GM21515 (cell line): ENCODE data around the gene DOCK7.

ENCODE experiments used
- ATAC-seq: cut with Tn5 transposase; IDR thresholded peaks from one replicate; pipeline ENCODE4 v1.9.1; 2021; ENCODE audit not compliant: unreplicated experiment

Gene DOCK7

DNA sequence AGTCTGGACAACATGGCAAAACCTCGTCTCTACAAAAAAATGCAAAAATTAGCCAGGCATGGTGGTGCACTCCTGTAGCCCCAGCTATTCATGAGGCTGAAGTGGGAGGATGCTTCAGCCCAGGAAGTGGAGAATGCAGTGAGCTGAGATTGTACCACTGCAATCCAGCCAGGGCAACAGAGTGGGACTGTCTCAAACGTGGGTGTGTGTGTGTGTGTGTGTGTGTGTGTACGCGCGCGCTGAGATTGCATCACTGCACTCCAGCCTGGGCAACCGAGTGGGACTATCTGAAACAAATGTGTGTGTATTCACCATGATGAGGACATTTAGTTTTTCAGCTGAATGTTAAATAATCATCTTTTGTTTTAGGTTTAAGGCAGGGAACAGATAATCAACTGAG, 230.2 kb downstream of the DOCK7 start:
- no peak for ATAC-seq

DNA sequence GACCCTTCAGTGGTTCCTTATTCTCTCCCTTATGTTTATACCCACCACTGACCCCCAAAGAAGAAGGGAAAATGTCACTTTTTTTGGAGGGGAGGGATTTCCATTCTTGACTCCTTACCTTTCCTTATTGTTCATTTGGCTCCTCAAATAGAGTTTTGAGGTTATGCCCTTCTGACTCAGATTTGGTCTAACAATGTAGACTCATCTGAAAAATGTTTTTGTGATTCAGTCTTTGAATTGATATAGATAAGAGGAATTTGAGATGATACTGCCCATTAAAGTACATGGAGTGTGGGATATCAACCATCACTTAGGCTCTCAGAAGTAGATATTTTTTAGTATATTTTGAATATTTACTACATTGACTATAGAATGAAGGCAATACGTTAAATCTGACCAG, 235.2 kb downstream of the DOCK7 start:
- no peak for ATAC-seq

DNA sequence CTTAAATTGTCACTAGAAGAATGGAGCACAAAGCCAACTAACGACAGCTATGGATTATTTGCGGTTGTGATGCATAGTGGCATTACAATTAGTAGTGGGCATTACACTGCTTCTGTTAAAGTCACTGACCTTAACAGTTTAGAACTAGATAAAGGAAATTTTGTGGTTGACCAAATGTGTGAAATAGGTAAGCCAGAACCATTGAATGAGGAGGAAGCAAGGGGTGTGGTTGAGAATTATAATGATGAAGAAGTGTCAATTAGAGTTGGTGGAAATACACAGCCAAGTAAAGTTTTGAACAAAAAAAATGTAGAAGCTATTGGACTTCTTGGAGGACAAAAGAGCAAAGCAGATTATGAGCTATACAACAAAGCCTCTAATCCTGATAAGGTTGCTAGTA, 237.9 kb downstream of the DOCK7 start:
- no peak for ATAC-seq

DNA sequence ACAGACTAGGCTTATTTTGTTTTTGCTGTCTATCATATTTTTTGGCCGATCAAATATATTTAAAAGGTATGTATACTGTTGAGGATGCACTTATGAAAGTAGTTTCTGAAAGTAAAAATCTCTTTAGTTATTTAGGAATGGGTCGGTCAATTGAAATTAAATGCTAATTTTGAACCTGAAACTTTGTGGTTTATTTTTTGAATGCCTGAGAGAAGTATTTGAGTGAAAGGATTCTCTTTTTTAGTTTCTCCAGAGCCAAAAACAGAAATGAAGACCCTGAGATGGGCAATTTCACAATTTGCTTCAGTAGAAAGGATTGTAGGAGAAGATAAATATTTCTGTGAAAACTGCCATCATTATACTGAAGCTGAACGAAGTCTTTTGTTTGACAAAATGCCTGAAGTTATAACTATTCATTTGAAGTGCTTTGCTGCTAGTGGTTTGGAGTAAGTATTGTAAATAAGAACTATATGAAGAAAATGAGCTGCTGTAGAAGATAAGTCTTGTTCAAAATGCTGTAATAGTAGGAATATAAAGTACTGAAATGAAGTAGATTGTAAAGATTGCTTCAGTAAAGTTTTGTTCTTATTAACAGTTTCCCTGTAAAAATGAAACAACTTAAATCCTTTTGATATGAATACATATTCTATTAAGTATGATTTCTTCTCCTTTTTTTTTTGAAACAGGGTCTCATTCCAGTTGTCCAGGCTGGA, 239.8 kb downstream of the DOCK7 start:
- no peak for ATAC-seq

DNA sequence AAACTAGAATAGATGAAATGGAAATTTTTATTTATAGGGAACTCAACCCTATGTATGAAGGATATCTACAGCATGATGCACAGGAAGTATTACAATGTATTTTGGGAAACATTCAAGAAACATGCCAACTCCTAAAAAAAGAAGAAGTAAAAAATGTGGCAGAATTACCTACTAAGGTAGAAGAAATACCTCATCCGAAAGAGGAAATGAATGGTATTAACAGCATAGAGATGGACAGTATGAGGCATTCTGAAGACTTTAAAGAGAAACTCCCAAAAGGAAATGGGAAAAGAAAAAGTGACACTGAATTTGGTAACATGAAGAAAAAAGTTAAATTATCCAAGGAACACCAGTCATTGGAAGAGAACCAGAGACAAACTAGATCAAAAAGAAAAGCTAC, 243.5 kb downstream of the DOCK7 start:
- no peak for ATAC-seq

DNA sequence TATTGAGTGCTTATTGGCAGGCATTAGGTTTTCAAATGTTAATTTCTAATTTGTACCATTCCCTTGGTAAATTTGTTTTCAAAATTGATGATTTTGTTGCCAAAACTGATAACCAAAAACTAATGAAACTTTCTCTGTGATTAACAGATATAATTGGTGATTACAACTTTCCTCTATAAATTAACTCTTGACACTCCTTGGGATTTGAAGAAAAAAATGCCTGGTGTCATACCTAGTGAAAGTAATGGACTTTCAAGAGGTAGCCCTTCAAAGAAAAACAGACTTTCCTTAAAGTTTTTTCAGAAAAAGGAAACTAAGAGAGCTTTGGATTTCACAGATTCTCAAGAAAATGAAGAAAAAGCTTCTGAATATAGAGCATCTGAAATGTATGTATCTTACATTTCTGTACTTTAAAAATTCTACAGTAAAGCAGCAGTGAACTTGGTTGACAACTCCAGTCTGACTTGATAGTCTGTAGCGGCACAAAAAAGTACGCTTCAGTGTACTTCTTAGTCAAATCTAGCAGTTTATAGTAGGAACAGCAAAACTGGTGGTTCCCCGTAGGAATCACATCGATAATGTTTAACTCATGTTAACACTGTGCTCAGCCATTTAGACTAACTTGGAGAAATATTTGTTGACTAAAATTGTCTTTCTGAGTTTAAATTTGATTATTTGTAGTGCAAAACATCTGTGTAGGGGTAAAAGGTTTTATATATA, 248.4 kb downstream of the DOCK7 start:
- no peak for ATAC-seq

DNA sequence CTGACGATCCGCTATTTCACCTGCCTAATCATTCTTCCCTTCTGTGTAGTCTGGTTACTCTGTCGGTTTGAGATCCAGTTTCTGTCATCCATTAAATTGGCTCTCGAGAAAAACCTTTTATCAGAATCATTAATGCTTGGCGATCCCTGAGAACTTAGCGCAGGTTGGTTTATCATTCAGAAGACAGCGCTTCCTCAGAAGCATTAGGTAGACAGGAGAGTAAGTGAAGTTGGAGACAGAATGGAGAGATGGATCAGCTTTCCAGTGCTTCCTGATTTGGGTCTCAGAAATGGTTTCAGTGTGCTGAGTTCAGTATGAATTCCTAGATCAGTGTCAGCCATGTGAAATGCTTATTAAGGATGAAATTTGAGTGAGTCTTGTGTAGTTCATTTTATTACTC, 250.0 kb downstream of the DOCK7 start:
- ATAC-seq, result no peak

DNA sequence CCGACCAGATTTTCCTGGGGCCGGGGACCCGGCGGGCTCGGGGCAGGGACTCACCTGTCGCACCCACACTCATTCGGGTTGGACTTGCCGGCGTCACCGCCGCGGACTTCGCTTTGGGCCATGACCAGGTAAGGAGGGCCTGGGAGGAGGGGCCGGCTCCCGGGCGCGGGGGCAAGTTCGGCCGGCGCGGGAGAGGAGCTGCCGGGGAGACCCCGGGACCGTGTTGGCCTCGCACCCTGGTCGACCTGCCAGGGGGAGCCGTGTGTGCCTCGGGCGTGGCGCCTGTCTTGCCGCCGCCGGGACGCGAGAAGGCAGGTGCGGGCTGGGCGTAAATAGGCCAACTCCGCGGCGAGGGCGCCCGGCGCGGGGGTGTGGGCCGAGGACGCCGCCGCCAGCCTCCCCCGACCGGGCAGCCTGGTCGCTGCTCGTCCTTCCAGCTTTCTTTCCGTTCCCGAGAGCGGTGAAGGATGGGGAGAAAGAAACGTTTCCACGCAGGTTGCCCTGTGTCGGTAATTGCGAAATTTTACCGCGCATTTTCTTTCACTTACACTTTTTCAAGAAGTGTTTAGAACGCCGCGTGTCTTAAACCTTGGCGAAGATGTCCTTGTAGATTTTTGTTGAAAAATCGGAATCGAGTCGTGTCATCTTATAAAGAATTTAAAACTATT, 250.8 kb downstream of the DOCK7 start:
- peak; percentile 3 for ATAC-seq

DNA sequence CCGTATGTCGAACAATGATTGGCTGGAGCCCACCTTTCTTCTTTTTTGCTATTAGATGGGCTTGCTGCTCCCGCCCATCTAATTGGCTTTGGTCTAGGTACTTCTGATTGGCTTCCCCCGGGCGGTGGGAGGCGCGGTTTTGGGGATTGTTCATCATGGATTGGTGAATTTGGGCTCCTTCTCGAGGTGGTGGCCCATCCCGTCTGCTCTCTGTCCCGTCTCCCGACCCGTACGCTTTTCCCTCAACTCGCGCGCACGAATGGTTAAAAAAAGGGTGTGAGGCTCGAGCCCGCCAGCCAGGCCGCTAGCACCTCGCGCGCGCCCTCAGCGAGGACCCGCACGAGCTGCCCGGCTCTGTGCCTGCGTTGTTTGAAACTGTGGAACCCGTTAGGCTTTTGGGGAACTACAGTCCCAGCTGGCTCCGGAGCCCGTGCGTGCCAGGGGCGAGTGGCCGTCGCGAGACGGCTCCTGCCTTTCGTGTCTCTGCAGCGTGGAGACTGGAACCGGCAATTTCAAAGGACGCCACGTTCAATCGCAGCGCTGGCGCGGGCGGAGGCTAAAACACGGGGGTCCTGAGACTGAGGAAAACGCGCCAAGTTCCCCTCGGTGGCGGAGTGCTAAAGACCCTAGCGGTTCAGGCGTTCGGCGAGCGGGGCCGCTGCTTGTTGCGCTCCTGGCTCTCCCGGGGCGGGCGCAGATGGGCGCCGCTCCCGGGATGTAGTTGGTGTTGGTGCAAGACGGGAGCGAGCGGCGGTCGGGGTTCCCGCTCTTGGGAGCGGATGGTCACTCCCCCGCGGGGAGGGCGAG, 251.5 kb downstream of the DOCK7 start, which contains the start of gene USP1:
TSS of gene USP1 (plus strand) at position 584 of the 807 bp plus-strand sequence. CDS start 2,819 bp downstream, outside the sequence.
- peak; percentile 75 for ATAC-seq

DNA sequence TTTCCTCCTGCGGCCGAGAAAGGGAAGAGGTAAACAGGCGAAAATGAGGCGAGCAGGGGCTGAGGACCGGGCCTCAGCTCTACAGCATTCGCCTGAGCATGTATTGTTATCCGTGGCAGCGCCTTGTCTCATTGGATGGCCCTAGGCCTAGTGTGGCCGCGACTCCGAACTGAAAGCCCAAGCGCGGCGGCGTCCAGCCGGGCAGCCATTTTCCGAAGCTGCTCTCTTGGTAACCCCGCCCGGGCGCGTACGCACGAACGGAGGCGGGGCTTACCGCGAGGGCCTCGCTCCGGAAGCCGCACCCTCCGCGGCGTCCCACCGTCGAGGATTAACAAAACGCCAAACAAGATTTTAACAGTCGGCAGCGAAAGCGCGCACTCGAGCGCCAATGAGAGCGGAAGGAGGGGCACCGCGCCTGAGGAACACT, 252.1 kb downstream of the DOCK7 start:
- peak; percentile 63 for ATAC-seq

DNA sequence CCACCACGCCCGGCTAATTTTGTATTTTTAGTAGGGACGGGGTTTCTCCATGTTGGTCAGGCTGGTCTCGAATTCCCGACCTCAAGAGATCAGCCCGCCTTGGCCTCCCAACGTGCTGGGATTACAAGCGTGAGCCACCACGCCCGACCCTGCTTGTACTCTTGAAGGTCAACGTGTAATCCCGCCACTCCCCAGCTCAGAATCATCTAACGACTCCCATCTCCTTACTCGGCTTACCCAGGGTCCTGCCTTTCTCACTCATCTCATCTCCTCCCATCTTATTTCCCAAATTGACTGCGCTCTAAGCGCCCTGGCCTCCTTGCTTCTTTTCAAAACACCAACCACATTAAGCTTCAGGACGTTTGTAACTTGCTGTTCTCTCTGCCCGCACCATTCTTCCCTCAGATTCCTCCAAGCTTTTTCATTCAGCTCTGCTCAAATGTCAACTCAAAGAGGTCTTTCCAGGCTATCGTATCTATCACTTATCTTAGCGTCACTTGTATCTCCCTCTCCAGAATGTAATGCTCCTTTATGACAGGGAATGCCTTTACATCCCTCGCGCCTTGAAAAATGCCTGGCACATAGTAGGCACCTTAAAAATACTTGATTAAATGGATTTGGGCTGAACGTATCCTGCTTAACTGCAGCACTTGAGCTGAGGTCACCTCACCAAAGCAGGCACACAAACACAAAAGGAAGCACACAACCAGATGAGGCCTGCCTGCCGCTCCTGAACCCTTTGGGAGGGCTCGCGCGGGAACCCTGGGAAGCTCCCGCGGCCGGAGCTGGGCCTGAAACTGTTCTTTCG, 252.8 kb downstream of the DOCK7 start:
- ATAC-seq, result no peak

DNA sequence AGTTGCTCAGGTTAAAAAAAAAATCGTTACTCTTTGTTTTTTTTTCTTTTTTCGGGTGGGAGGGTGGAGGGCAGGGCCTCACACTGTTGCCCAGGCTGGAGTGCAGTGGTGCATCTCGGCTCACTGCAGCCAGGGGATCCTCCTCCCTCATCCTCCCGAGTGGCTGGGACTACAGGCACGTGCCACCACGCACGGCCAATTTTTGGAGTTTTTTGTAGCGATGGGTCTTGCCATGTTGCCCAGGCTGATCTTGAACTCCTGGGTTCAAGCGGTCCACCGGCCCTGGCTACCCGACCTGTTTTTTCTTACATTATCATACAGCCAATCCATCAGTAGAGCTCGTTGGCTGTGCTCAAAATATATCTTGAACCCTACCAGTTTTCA, 253.6 kb downstream of the DOCK7 start:
- no peak for ATAC-seq

DNA sequence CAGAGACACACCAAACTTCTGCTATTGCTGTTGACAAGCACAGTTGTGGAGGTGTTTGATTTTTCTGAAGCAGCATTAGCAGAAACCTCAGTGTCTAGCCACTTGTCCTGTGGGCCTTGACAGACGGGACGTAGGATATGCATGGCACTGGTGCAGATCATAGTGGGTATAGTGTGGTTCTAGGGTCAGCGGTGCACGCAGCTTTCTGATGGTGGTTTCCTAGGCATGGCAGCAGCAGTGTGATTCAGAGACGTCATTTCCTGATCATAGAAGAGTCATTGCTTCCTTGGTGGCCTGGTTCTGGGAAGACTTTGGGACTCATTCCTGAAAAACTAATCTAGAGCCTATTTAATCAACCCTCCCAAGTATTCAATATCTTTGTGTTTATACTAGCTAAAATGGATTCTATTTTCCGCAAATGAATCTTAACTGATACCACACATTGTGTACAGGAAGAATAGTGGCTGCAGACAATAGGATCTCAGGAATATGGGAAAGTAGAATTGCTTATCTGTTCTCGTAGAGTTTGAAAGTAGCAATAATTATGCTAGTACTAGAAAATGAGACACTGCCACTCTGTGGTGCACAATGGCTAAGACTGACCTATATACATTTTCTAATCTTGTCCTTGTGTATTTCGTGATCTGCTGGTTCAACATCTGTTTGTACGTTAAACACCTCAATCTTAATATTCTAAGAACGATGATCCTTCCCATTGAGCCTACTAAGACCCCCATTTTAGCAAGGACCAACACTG, 254.1 kb downstream of the DOCK7 start:
- ATAC-seq, result no peak

DNA sequence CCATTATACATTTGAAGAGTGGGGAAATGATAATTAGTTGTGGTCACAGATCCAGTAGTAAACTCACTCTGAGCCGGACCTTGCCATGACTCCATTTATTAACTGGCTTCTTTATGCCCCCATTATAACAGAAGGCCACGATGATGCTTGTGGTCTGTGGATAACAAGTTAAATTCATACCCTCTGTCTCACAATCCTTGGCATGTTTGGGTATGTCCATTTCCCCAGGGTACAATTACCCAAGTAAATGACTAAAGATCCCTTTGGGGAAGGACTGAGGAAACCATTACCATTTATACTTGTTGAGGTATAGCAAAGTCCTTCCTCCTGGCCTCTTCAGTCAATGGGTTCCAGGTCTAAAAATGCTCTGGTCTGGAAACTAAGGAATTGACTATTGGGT, 258.6 kb downstream of the DOCK7 start:
- no peak for ATAC-seq

DNA sequence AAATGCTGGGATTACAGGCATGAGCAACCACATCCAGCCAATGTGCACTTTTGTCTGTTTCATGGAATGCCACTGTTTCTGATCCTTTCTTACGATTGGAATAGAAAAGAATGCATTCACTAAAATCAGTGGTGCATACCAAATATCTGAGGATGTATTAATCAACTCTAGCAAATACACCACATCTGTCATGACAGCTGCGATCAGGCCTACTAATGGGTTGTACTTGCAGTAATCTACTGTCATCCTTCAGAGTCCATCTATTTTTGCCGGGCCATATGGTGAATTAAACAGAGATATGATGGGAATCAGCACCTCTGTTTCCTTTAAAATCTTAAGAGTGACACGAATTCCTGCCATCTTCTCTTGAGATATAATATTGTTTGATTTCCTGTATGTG, 259.8 kb downstream of the DOCK7 start:
- ATAC-seq, result no peak

DNA sequence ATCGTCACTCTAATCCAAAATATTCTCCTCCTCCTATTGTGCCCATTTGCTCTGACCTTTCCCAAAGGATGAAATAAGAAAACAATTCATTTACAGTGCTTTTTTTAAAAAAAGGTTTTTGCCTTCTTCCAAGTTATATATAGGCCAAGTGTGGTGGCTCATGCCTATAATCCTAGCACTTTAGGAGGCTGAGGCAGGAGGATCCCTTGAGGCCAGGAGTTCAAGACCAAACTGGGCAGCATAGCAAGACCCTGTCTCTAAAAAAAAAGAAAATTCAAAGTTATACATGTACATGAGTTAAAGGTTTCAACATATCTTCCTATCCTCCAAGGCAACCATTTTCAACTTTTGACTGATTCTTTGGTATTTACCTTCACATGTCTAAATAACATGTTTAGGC, 261.4 kb downstream of the DOCK7 start:
- no peak for ATAC-seq

DNA sequence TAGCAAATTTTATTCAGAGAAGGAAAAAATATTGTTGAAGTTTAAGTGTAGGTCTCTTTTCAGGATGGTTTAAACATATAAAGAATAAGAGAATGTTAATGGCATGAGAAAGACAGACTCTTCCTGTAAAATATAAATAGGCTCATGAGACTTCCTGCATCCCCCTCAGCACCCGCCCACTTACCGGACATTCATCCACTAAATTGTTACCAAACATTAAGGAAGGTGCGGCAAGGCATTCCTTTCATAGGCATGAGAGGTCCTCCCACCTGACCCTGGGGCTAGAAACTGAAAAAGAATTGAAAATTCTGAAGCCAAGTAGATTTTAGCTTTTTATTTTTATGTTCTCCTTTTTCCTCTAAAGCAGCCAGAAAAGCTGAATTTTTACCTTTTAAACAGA, 261.9 kb downstream of the DOCK7 start:
- ATAC-seq, result no peak

DNA sequence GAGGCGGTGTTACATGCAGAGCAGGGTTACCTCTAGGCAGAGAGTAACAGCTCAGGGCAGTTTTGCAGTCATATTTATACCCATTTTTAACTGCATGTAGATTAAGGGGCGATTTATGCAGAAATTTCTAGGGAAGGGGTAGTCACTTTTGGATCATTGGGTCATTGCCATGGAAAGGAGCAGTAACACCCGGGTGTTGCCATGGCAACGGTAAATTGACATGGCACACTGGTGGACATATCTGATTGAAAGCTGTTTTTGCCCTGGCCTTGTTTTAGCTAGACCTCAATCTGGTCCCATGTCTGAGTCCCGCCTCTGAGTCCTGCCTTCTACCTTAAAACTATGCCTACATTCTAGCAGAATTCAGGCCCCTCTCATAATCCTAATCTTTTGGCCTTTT, 263.1 kb downstream of the DOCK7 start:
- no peak for ATAC-seq

DNA sequence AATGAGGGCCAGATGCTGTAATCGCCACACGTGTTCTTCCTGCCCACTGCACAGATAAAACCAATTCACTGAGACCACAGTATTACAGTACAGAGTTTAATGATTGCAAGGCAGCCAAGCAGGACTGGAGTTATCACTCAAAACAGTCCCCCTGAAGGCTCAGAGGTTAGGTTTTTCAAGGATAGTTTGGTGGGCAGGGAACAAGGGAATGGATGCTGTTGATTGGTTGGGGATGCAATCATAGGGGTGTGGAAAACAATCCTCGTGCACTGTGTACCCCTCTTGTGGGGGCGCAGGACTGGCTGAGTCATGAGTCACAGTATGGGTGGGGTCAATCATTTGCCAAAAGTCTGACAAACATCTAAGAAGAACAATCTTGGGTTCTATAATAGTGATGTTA, 263.8 kb downstream of the DOCK7 start:
- no peak for ATAC-seq
